Gastroesophageal sphincter (tissue), 4 donors: ENCODE data around the gene ATP6V1G2. TPM values are rescaled to one million over a fixed set of nuclear protein-coding genes. Genes with fewer than 3 reads are reported as not detected.
"Not testable (repeated sequence)": the region's sequence is repeated elsewhere in the genome, so short reads cannot be mapped to it uniquely, and the experiment has no call there.

Experiments
- ATAC-seq: fragments of 150-250 bp; one replicate; pipeline ENCODE4 v1.9.1; 2016; ENCODE audit warnings: mild to moderate bottlenecking, moderate library complexity
- H3K27ac ChIP-seq, 4 donors: fragments of 200-600 bp; sonication (generic) in 3 of 4; 1 replicate in 3 of 4; 2 replicates in 1 of 4; pipeline ENCODE4 v1.5.1; 2016 to 2019
- H3K27me3 ChIP-seq: fragments of 200-600 bp; sonication (generic); one replicate; pipeline ENCODE4 v1.5.1; 2019
- H3K36me3 ChIP-seq, 2 donors: fragments of 200-600 bp; sonication (generic); one replicate each; pipeline ENCODE4 v1.5.1; 2019; ENCODE audit warnings: control low read depth in 1 of 2
- H3K4me1 ChIP-seq, 3 donors: fragments of 200-600 bp; sonication (generic); 1 replicate in 2 of 3; 2 replicates in 1 of 3; pipeline ENCODE4 v1.5.1; 2016 to 2019; ENCODE audit warnings: control low read depth in 2 of 3
- H3K4me3 ChIP-seq, 2 donors: fragments of 200-600 bp; sonication (generic); one replicate each; pipeline ENCODE4 v1.5.1; 2019; ENCODE audit warnings: mild to moderate bottlenecking in 1 of 2, moderate library complexity in 1 of 2
- H3K9me3 ChIP-seq, 3 donors: fragments of 200-600 bp; sonication (generic); one replicate each; pipeline ENCODE4 v1.5.1; 2017 to 2019; ENCODE audit warnings: control low read depth in 2 of 3
- CTCF ChIP-seq, 4 experiments: fragments of 200-600 bp in 2 of 4; fragments of 450-650 bp in 2 of 4; sonication (generic) in 1 of 4; IDR thresholded peaks; one replicate each; pipeline ENCODE4 v1.5.1; 2017 to 2019; ENCODE audit warnings: antibody characterized with exemption in 4 of 4, mild to moderate bottlenecking in 2 of 4, moderate library complexity in 2 of 4
- EP300 ChIP-seq: sonication (generic); formaldehyde crosslinking; IDR thresholded peaks from one replicate; pipeline ENCODE4 v1.6.1; 2017; ENCODE audit warnings: antibody characterized with exemption, mild to moderate bottlenecking
- POLR2A ChIP-seq, 2 donors: fragments of 450-650 bp; IDR thresholded peaks; one replicate each; pipeline ENCODE4 v1.6.1; 2017; ENCODE audit warnings: antibody characterized with exemption in 2 of 2, mild to moderate bottlenecking in 2 of 2, moderate library complexity in 1 of 2
- POLR2AphosphoS5 ChIP-seq: sonication (generic); formaldehyde crosslinking; IDR thresholded peaks from one replicate; pipeline ENCODE4 v1.6.1; 2017; ENCODE audit warnings: antibody characterized with exemption
- WGBS, 2 donors: methylation state at CpG; one replicate each; pipeline ENCODE4 v1.1.5; 2018; ENCODE audit warnings: low coverage in 1 of 2; 5-methylcytosine and 5-hydroxymethylcytosine counted together
- total RNA-seq, 4 donors: library from RNA; depleted of rRNA; stranded (reverse); fragments of >200 nt; gene quantifications; one replicate each; pipeline ENCODE4 v1.1.0, GENCODE V29; 2016

Gene ATP6V1G2
- total RNA-seq, 4 donors from 2014 or later = 1.3 to 5.7 (median 2.9) TPM

- peaks cover 32% of the 10 kb centered on the region for H3K27me3 ChIP-seq
- no peak for TF ChIP-seq CTCF (IDR thresholded peaks at IDR 0.05)
- no peak for TF ChIP-seq POLR2A (IDR thresholded peaks at IDR 0.05)
- TF ChIP-seq POLR2AphosphoS5 = no peak
- no peak for TF ChIP-seq EP300
- H3K36me3 ChIP-seq = peaks cover 0 to 22% of the 10 kb centered on the region in 2 donors
- H3K9me3 ChIP-seq = no peaks in the 10 kb centered on the region
- H3K27ac ChIP-seq = no peak overlapping the region
- no peak for ATAC-seq
- H3K4me1 ChIP-seq = no peaks in the 10 kb centered on the region
- 53 to 95% methylated on average over 2 to 4 of the region's 4 CpGs for WGBS, 2 donors
- no peak overlapping the region for H3K4me3 ChIP-seq
Observed at GRCh38 chr6:31510007-31510406, 36.4 kb downstream of the ATP6V1G2 start.

- H3K36me3 ChIP-seq = peaks cover 0 to 22% of the 10 kb centered on the region in 2 donors
- H3K4me3 ChIP-seq, H3K27ac ChIP-seq, ATAC-seq, H3K9me3 ChIP-seq, H3K4me1 ChIP-seq: not testable (repeated sequence)
- H3K27me3 ChIP-seq = peaks cover 40% of the 10 kb centered on the region
- WGBS, 2 donors = no CpG with 5 or more reads among the region's 2 CpGs
Observed at GRCh38 chr6:31509036-31509435, 37.4 kb downstream of the ATP6V1G2 start.

- H3K9me3 ChIP-seq = peaks cover 0 to 9% (median 0%) of the 10 kb centered on the region in 3 donors
- peaks cover 0 to 17% of the 10 kb centered on the region in 2 donors for H3K36me3 ChIP-seq
- H3K4me3 ChIP-seq = no peak overlapping the region
- peaks cover 0 to 19% (median 0%) of the 10 kb centered on the region in 3 donors for H3K4me1 ChIP-seq
- H3K27ac ChIP-seq = no peak overlapping the region
- TF ChIP-seq POLR2A (IDR thresholded peaks at IDR 0.05) (no peak), EP300 (no peak), POLR2AphosphoS5 (no peak)
- no peak for ATAC-seq
- H3K27me3 ChIP-seq = peaks cover 76% of the 10 kb centered on the region
Observed at GRCh38 chr6:31502586-31502985, 43.8 kb downstream of the ATP6V1G2 start.

GRCh38 chr6:31499648-31500047 lies 46.8 kb downstream of the ATP6V1G2 start:
- ATAC-seq, H3K4me3 ChIP-seq, H3K36me3 ChIP-seq, H3K27ac ChIP-seq, H3K9me3 ChIP-seq: not testable (repeated sequence)
- Histone ChIP-seq H3K4me1 (peaks cover 0 to 30% (median 0%) of the 10 kb centered on the region in 3 donors), H3K27me3 (peaks cover 83% of the 10 kb centered on the region)
- 100% methylated on average over 1 of the region's 2 CpGs for WGBS, 2 donors

- H3K4me3 ChIP-seq = peak overlapping the region in 1 of 2 donors; percentile 55
- no peak overlapping the region for H3K27ac ChIP-seq
- peaks cover 84% of the 10 kb centered on the region for H3K27me3 ChIP-seq
- 12% methylated on average over 18 of the region's 21 CpGs; no CpG with 5 or more reads in 1 of the 2 donors for WGBS, 2 donors
- peaks cover 0 to 9% (median 0%) of the 10 kb centered on the region in 3 donors for H3K9me3 ChIP-seq
- H3K36me3 ChIP-seq = no peaks in the 10 kb centered on the region
- no peak for ATAC-seq
- TF ChIP-seq POLR2A (IDR thresholded peaks at IDR 0.05) (no peak), POLR2AphosphoS5 (no peak), CTCF (IDR thresholded peaks at IDR 0.05) (no peak), EP300 (no peak)
- H3K4me1 ChIP-seq = peaks cover 0 to 39% (median 0%) of the 10 kb centered on the region in 3 donors
Observed at GRCh38 chr6:31498748-31499147, 47.7 kb downstream of the ATP6V1G2 start.

- TF ChIP-seq EP300 (no peak), CTCF (IDR thresholded peaks at IDR 0.05) (peak in 1 of 4 experiments; percentile 18)
- peaks cover 0 to 45% (median 0%) of the 10 kb centered on the region in 3 donors for H3K4me1 ChIP-seq
- ATAC-seq = peak; percentile 58
- no peaks in the 10 kb centered on the region for H3K36me3 ChIP-seq
- peak within 1 kb of the TSS; percentile 35 to 55 for H3K4me3 ChIP-seq
- peaks cover 83% of the 10 kb centered on the region for H3K27me3 ChIP-seq
- 1% methylated on average over 17 to 40 of the region's 64 CpGs for WGBS, 2 donors
- peaks cover 0 to 9% (median 0%) of the 10 kb centered on the region in 3 donors for H3K9me3 ChIP-seq
- H3K27ac ChIP-seq = peak within 1 kb of the TSS in 3 of 4 donors; percentile 53 to 77 (median 74)
Observed at GRCh38 chr6:31497531-31498476, 48.6 kb downstream of the ATP6V1G2 start, which contains the start of gene MICB. MICB (plus strand) TSS chr6:31498145; CDS start chr6:31498194, 49 bp downstream.

- H3K4me3 ChIP-seq, ATAC-seq, H3K36me3 ChIP-seq, H3K9me3 ChIP-seq: not testable (repeated sequence)
- Histone ChIP-seq H3K27me3 (peaks cover 82% of the 10 kb centered on the region), H3K27ac (peak overlapping the region in 1 of 4 donors; percentile 74), H3K4me1 (peaks cover 0 to 49% (median 0%) of the 10 kb centered on the region in 3 donors)
- WGBS, 2 donors = 39 to 51% methylated on average over 2 to 4 of the region's 4 CpGs
Observed at GRCh38 chr6:31496826-31497225, 49.6 kb downstream of the ATP6V1G2 start.
